Kidney capillary endothelial cell (primary cell): ENCODE data around the gene BMP7.
"Not testable (repeated sequence)": the region's sequence is repeated elsewhere in the genome, so short reads cannot be mapped to it uniquely, and the experiment has no call there.

Source experiments
- DNase-seq: peaks from one replicate; pipeline ENCODE4 v3.0.0-alpha.2; 2018; ENCODE audit warnings: low spot score

The BMP7 gene

DNA sequence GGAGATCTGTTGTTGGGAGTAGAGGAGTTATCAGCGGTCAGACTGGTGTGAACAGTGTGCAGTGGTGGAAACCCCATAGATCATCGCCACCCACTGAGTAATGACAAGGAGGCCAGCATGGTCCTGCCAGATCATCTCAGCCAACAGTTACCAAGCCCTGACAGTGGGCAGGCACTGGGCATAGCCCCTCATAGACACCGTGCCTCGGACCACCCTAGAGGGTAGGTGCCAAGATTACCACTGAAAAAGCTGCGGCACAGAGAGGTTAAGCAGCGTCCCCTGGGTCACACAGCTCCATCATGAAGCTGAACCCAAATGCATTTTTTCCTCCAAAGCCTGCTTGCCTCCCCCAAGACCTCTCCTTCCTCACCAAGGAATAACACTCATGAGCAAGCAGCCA, 21.5 kb upstream of the BMP7 start:
- DNase-seq: no peak

GRCh38 chr20:57287007-57287880, 20.8 kb upstream of the BMP7 start:
- no peak for DNase-seq

GRCh38 chr20:57283860-57284259, 17.4 kb upstream of the BMP7 start:
- DNase-seq: no peak

GRCh38 chr20:57282670-57283361, 16.4 kb upstream of the BMP7 start:
- DNase-seq: no peak

- no peak for DNase-seq
Measured at GRCh38 chr20:57281900-57282299, 15.5 kb upstream of the BMP7 start.

- DNase-seq: no peak
Measured at GRCh38 chr20:57280221-57280620, 13.8 kb upstream of the BMP7 start.

- DNase-seq: not testable (repeated sequence)
Measured at GRCh38 chr20:57279548-57279947, 13.1 kb upstream of the BMP7 start.

GRCh38 chr20:57278457-57278856, 12.0 kb upstream of the BMP7 start:
- no peak for DNase-seq

GRCh38 chr20:57277398-57278105, 11.1 kb upstream of the BMP7 start:
- no peak for DNase-seq

- DNase-seq: no peak
Measured at GRCh38 chr20:57276221-57276620, 9.8 kb upstream of the BMP7 start.

GRCh38 chr20:57275813-57276212, 9.4 kb upstream of the BMP7 start:
- no peak for DNase-seq

DNA sequence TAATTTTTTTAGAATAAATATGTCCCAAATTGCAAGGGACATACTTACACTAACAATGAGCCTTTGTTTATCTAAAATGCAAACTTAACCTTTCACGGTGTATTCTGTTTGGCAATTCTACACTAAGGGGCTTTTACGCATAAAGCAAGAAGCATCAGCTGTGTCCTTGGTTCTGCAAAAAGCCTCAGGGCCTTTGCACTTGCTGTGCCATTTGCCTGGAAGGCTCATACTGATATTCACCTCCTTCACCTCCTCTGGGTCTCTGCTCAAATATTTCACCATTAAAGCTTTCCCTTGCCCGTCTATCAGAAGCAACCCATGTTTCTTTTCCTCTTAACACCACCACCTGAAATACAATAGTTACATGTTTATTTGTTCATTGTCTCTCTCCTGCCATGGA, 8.9 kb upstream of the BMP7 start:
- no peak for DNase-seq

- DNase-seq: no peak
Measured at GRCh38 chr20:57274846-57275245, 8.4 kb upstream of the BMP7 start.

- no peak for DNase-seq
Measured at GRCh38 chr20:57274299-57274698, 7.9 kb upstream of the BMP7 start.

GRCh38 chr20:57272883-57273535, 6.6 kb upstream of the BMP7 start:
- DNase-seq: no peak

DNA sequence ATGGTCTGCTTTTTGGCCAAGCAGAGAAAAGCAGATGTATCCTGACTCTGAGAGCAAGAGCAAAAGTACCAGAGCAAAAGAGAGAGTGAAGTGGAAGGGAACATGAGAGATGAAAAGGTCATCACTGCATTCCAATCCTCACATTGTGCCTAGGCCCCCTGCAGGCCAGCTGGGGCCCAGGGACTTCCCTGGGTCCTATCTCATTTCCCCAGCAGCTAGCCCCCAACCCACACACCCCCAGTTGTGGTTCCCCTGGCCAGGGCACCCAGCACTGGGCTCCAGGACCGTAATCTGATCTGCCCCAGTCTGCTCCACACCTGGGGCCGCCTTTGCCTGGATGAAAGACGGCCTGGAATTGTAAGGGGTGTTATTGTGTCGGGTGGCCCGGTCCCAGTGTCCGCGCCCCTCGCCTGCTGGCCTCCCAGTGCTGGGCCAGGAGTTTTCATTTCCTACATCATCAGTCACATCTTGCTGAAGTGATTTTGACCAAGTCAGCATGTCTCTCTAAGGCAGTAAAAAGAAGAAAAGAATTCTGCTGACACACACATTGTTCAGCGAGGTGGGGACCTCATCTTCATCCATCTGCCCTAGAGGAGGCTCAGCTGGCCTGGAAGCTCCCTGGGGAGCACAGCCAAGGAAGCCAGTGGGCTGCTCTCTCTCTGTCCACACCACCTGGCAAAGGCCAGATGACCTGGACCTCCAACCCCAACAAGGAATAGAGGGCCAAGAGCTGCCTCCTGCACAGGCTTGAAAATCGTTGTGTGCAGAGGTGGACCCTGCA, 4.0 kb upstream of the BMP7 start:
- no peak for DNase-seq

DNA sequence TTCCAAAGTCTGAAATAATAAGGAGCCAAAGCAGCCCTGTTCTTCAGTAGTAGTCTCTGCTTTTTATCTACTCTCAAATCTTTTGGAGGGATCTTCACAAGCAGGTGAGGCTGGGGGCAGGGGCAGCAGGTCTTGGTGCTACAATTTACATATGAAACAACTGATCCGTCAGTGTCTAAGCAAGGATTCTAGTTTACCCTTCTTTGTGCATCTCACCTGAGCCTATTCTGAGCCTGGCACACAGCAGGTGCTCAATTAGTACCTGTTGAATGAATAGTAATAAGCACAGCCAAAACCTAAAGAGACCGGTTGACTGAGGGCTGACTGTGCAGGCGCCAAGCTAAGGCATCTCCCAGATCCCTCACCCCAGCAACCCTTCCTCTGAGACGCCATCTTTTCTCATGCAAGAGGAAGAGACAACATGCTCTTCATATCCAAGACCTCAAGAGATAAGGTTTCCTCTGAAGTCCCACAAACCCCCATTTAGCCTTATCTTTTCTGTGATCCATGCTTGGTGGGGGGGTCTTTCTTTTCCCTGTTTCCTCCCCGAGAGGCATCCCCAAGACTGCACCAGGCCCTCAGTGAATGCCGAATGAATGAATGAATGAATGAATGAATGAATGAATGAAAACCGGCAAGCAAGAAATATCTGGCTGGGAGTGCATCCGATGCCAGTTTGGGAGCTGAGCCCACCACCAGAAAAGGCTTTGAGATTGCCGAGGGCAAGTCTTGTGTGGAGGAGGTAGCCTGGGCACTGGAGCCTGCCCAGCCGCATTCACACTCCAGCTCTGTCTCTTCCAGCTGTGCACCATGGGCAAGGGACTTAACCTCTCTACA, 2.9 kb upstream of the BMP7 start:
- no peak for DNase-seq

DNA sequence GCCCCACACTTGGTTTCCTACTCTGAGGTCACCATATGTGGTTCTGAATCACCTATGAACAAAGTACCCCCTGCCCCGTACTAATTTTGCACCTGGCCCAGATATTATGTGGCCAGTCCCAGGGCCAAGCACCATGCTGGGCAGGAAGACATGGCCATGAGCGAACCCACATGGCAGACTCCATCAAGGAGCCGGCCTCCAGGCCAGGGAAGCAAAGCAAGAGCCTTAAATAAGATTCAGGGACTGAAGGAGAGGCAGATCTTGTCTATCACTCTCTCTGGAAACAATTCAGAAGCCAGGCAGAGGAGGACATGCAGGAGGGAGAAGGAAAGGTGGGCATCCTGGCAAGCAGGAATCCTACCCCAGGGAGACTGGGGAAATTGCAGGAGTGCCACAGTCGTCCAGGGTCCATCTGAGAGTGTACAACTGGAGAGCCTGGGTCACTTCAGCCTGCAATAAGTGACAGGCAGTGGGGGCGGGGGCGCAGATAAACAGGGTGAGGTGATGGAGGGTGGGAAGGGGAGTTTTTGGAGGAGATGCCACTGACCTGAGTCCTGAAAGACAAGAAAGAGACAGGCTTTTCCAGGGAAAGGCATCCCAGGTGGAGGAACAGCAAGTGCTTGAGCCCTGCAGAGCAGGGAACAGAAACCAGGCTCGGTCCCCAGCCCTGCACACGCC, 2.1 kb upstream of the BMP7 start:
- DNase-seq: no peak

- DNase-seq: no peak
Measured at GRCh38 chr20:57267158-57267821, 849 bp upstream of the BMP7 start.

GRCh38 chr20:57265997-57266290, 497 bp downstream of the BMP7 start:
- no peak for DNase-seq
